HUDEP-2 (cell line): ENCODE measurements around the gene TLE5.
"Not testable (repeated sequence)": the region's sequence is repeated elsewhere in the genome, so short reads cannot be mapped to it uniquely, and the experiment has no call there.

Experiments
- DNase-seq, 76 experiments: peaks; one replicate each; lab custom pipeline; 2025; ENCODE audit not compliant: unreplicated experiment in 76 of 76; lab: John Stamatoyannopoulos, UW

TLE5 gene

DNA sequence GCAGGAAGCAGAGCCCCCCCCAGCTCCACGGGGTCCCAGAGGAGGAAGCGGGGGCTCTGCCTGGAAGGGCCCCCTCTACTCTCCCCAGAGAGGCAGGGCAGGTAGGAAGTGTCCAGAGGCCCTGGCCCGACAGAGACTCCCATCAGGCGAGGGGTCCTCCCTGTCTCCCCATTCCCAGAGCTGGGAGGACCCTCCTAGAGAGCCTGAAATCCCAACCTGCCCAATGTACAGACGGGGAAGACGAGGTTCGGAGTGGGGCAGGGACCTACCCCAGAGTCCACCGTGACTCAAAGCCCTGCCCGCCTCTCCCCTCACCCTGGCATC is 34.4 kb downstream of the TLE5 start:
- DNase-seq, result no peak

DNA sequence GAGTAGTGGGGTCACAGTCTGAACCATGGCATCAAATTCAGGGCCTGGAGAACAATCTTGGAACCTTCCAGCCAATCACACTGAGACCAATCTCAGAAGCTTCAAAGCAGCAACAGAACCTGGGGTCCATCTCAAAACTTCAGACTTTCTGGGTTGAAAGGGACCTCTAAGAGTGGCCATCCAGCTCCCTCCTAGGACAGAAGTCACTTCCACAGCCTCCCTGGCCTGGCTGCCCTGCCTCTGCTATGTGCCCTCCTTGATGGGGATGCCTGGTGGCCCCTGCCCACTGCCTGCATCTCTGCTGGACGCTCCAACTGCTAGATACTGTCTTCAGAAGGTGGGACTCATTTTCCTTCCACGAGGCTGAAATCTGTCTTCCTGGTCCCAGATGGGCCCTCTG is 35.0 kb downstream of the TLE5 start:
- no peak for DNase-seq

DNA sequence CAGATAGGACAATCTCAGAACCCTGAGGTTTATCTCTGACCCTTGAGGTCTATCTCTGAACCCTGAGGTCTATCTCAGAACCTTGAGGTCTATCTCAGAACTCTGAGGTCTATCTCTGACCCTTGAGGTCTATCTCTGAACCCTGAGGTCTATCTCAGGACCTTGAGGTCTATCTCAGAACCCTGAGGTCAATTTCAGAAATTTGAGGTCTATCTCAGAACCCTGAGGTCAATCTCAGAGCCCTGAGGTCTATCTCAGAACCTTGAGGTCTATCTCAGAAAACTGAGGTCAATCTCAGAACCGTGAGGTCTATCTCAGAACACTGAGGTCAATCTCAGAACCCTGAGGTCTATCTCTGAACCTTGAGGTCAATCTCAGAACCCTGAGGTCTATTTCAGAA is 35.5 kb downstream of the TLE5 start:
- DNase-seq, result no peak

GRCh38 chr19:3025549-3025886 is 36.8 kb downstream of the TLE5 start:
- DNase-seq, result no peak

- DNase-seq, result no peak
These were observed 37.3 kb downstream of the TLE5 start for GRCh38 chr19:3024870-3025548.

DNA sequence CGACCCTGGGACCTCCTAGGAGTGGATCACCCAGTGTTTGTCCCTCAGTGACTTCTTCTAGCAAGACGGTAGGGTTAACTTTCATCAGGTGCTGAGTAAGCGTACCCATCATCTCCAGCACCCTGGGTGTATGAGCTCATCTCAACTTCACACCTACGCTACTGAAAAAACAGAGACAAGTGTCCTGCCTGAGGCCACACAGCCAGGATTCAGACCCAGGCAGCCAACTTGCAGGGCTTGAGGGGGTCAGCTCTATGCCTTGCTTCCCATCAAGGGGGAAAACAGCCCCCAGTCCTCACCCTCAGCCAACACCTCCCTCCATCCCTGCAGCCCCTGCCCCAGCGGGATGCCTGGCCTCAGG is 37.8 kb downstream of the TLE5 start:
- DNase-seq, result no peak

DNA sequence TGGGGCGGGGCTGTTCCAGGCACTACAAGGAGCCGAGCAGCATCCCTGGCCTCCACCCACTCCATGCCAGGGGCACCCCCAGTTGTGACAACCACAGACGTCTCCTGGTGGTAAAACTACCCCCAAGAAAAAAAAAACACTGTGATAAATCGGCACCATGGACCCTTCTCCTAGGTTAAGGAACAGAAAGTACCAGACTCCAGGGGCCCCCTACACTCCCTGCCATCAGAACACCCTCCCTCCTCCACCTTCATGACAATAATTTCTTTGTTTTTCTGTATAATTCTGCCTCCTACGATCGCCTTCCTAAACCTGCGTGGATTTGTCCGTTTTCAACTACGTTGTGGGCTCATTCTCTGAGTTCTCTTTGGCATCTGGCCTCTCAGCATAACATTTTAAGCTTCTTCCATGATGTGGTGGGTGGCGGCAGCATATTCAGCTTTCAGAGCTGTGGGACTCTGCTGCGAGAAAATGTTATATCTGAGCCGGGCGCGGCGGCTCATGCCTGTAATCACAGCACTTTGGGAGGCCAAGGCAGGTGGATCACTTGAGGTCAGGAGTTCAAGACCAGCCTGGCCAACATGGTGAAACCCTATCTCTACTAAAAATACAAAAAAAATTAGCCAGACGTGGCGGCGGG is 41.9 kb downstream of the TLE5 start:
- DNase-seq, result no peak

DNA sequence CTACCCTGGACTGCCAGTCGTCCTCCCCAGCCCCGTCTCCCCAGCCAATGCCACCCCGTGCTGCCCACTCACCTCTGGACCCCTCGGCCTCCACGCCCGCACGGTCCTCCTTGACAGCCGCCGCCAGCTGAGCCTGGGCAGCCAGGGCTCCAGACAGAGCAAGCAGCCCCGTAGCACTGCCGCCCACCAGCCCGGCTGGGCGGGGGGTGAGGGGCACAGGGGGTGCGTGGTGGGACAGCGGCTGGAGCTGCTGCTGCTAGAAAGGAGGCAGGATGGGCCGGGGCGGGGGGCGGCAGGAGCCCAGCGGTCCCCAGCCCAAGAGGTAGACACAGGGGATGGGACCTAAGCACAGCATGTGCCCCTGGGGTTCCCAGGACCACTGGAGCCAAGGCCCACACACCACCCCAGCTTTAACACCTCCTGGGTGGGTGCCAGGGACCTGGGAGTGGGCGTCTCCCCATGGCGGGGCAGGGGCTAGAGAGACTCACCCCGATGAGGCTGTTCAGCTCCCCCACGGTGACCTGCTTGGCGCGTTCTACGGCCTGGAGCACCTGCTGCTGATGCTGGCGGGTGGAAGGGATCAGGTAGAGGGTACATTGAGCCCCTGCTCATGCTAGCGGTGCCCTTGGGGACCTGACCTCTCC is 43.0 kb downstream of the TLE5 start:
- DNase-seq, result no peak

GRCh38 chr19:3017923-3018322 is 44.4 kb downstream of the TLE5 start:
- DNase-seq, result no peak

GRCh38 chr19:3015126-3016057 is 46.9 kb downstream of the TLE5 start:
- no peak for DNase-seq

DNA sequence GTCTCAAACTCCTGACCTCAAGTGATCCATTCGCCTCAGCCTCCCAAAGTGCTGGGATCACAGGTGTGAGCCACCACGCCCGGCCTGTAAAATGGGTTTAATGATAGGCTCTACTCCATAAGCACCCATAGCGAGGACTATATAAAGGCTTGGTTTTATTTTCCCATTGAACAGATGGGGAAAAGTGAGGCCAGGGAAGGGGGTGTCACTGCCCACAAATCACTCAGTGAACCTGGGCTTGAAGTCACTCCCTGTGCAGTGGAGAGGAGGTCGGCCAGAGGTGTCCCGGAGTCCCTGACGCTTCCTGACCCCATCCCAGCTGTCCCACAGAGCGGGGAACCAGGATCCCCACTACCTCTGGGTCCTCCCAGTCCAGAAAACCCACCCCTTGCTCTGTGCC is 48.2 kb downstream of the TLE5 start:
- no peak for DNase-seq

- DNase-seq, result no peak
These were observed 49.0 kb downstream of the TLE5 start for GRCh38 chr19:3013263-3013725.

DNA sequence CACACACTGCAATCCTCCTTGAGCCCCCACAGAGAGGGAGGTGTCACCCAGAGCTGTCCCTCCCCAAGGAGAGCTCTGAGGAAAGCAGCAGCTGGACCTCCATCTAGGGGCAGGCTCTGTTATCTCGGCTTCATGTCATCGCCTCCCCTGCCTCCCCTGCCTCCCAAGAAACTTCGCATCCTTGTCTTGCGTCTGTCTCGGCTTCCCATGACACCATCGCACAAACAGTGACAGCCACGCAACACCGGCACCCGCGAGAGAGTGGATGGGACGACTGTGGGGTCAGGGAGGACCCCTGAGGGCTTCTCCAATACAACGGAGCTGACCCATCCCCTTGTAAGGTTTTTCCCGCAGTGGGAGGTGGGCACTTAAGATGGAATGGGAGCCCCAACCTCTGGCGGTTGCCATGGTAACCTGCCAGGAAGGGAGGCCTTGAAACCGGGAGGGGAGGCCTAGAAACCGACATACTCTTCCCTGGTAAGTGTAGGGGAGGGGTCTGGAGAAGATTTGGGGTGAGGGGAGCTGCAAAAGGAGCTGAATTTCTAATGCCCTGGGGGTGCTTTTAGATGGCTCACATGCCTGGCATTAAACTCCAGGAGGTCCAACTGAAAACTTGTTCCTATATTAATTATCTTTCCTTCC is 49.6 kb downstream of the TLE5 start:
- DNase-seq, result no peak

DNA sequence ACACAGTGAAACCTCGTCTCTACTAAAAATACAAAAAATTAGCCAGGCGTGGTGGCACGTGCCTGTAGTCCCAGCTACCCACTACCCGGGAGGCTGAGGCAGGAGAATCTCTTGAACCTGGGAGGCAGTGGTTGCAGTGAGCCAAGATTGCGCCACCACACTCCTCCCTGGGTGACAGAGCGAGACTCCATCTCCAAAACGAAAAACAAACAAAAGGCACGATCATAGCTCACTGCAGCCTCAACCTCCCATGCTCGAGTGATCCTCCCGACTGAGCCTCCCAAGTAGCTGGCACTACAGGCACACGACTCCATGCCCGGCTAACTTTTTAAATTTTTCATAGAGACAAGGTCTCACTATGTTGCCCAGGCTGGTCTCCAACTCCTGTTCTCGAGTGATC is 50.2 kb downstream of the TLE5 start:
- not testable (repeated sequence) for DNase-seq

- no peak for DNase-seq
These were observed 51.4 kb downstream of the TLE5 start for GRCh38 chr19:3010871-3011270.

GRCh38 chr19:3008994-3009393 is 53.3 kb downstream of the TLE5 start:
- DNase-seq, result no peak

GRCh38 chr19:3007975-3008374 is 54.3 kb downstream of the TLE5 start:
- no peak for DNase-seq

- peak in 16 of 76 experiments; percentile 8 to 35 (median 20) for DNase-seq
These were observed 56.1 kb downstream of the TLE5 start for GRCh38 chr19:3006075-3006767.

GRCh38 chr19:3005345-3005744 is 57.0 kb downstream of the TLE5 start:
- no peak for DNase-seq

DNA sequence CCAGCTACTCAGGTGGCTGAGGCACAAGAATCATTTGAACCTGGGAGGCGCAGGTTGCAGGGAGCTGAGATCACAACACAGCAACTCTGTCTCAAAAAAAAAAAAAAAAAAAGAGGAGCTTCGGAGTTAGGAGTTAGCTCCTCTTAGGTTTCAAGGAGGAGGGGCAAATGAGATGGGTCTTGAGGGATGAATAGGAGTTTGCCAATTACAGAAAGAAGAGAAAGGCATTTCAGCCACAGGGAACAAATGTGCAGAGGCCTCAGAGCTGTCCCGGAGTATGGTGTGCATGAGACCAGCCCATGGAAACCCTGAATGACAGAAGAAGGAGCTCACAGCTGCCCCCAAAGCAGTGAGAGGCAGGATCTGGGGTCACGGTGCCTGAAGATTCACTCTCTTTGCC is 57.8 kb downstream of the TLE5 start:
- DNase-seq, result no peak
